ENCODE data around the gene CLASP1.

GRCh38 chr2:121376535-121377250, 272.6 kb downstream of the CLASP1 start:
- TF ChIP-seq CTCF (IDR thresholded peaks at IDR 0.05) (no peak), POLR2A (IDR thresholded peaks at IDR 0.05) (no peak)
